Keratinocyte (primary cell): ENCODE data around the gene MYO10. TPM values are rescaled to one million over a fixed set of nuclear protein-coding genes. Genes with fewer than 3 reads are reported as not detected.
"Not testable (repeated sequence)": the region's sequence is repeated elsewhere in the genome, so short reads cannot be mapped to it uniquely, and the experiment has no call there.

Source experiments
- DNase-seq: peaks from one replicate; pipeline ENCODE4 v3.0.0-alpha.2; 2011; ENCODE audit warnings: low read depth, missing footprints, low spot score
- FAIRE-seq: peaks from 2 replicates; lab custom pipeline; 2011; peaks lifted over from hg19 to GRCh38; lab: Jason Lieb, UNC
- H2AFZ ChIP-seq: 2 replicates; pipeline ENCODE4 v1.6.0; 2012; ENCODE audit warnings: low read length, control low read depth, inconsistent platforms; ENCODE audit not compliant: control insufficient read depth
- H3K27ac ChIP-seq: 2 replicates; pipeline ENCODE4 v1.5.1; 2011; ENCODE audit warnings: low read length; ENCODE audit not compliant: control insufficient read depth, insufficient read depth
- H3K27me3 ChIP-seq: 3 replicates; pipeline ENCODE4 v1.6.0; 2011; ENCODE audit warnings: low read length; ENCODE audit not compliant: control insufficient read depth, insufficient read depth; ENCODE audit errors: extremely low read depth
- H3K36me3 ChIP-seq, 2 experiments: 2 replicates in 1 of 2; 3 replicates in 1 of 2; pipeline ENCODE4 v1.5.1; 2011; ENCODE audit warnings: low read length in 2 of 2, mild to moderate bottlenecking in 1 of 2; ENCODE audit not compliant: control insufficient read depth in 2 of 2, insufficient read depth in 2 of 2; ENCODE audit errors: extremely low read depth in 1 of 2
- H3K4me1 ChIP-seq: 3 replicates; pipeline ENCODE4 v1.5.1; 2011; ENCODE audit warnings: low read length; ENCODE audit not compliant: control insufficient read depth, insufficient read depth; ENCODE audit errors: extremely low read depth
- H3K4me2 ChIP-seq: 3 replicates; pipeline ENCODE4 v1.6.0; 2011; ENCODE audit warnings: low read depth, low read length; ENCODE audit not compliant: control insufficient read depth, insufficient read depth; ENCODE audit errors: extremely low read depth
- H3K4me3 ChIP-seq, 3 experiments: fragments of 200-600 bp in 1 of 3; sonication (generic) in 1 of 3; 2 replicates in 2 of 3; 3 replicates in 1 of 3; pipeline ENCODE4 v1.5.1; 2011 to 2016; ENCODE audit warnings: low read length in 3 of 3, mild to moderate bottlenecking in 3 of 3, control low read depth in 2 of 3, inconsistent platforms in 1 of 3, low read depth in 1 of 3, mixed read lengths in 1 of 3, mixed run types in 1 of 3, moderate library complexity in 1 of 3; ENCODE audit not compliant: control insufficient read depth in 2 of 3, insufficient read depth in 2 of 3; ENCODE audit errors: extremely low read depth in 1 of 3
- H3K79me2 ChIP-seq: 2 replicates; pipeline ENCODE4 v1.6.0; 2012; ENCODE audit warnings: low read length; ENCODE audit not compliant: control insufficient read depth, insufficient read depth
- H3K9ac ChIP-seq: 3 replicates; pipeline ENCODE4 v1.6.0; 2011; ENCODE audit warnings: low read length; ENCODE audit not compliant: control insufficient read depth, insufficient read depth; ENCODE audit errors: extremely low read depth
- H3K9me1 ChIP-seq: 3 replicates; pipeline ENCODE4 v1.6.0; 2011; ENCODE audit warnings: low read length; ENCODE audit not compliant: control insufficient read depth, insufficient read depth; ENCODE audit errors: extremely low read depth
- H3K9me3 ChIP-seq: 2 replicates; pipeline ENCODE4 v1.5.1; 2012; ENCODE audit warnings: low read depth, low read length; ENCODE audit not compliant: control insufficient read depth
- H4K20me1 ChIP-seq: 3 replicates; pipeline ENCODE4 v1.6.0; 2011; ENCODE audit warnings: low read length; ENCODE audit not compliant: control insufficient read depth, insufficient read depth; ENCODE audit errors: extremely low read depth
- EZH2 ChIP-seq: IDR thresholded peaks from one replicate; pipeline ENCODE4 v1.6.1; 2012; ENCODE audit warnings: inconsistent platforms, mild to moderate bottlenecking, low read length, moderate library complexity
- dilution Hi-C: fragments of 300-500 bp; cut with MboI; formaldehyde crosslinking; loops from one replicate; pipeline ENCODE4 v1.7.0; 2020; ENCODE audit warnings: low sequenced_read_pairs; ENCODE audit not compliant: extremely low pct_ligation_motif_present
- polyA plus RNA-seq, 5 experiments: library from polyadenylated mRNA; depleted of rRNA in 3 of 5; stranded (reverse) in 3 of 5; stranded (forward) in 1 of 5; unstranded in 1 of 5; fragments of >200 nt; gene quantifications; 1 replicate in 1 of 5; 2 replicates in 3 of 5; 3 replicates in 1 of 5; pipeline versions ENCODE4 v1.2.1 to v1.2.3, GENCODE V29; 2011 to 2012; ENCODE audit warnings: missing spikeins in 2 of 5, low read depth in 1 of 5, low replicate concordance in 1 of 5
- TF ChIP-seq, protein P1 (sequence below), 3 experiments: IDR thresholded peaks in 1 of 3; conservative IDR thresholded peaks in 1 of 3; optimal IDR thresholded peaks in 1 of 3; 2 replicates in 2 of 3; 3 replicates in 1 of 3; pipeline versions ENCODE3 to v1.5.1; 2011; ENCODE audit warnings: low read length in 3 of 3, mild to moderate bottlenecking in 3 of 3, moderate library complexity in 2 of 3, control low read depth in 1 of 3, inconsistent platforms in 1 of 3; ENCODE audit not compliant: insufficient read depth in 2 of 3; ENCODE audit errors: extremely low read depth in 1 of 3

MYO10 gene
- polyA plus RNA-seq, 1 donor (not counting 4 experiments of a cell fraction or from before 2014, with no cell fraction given): 22.0 TPM

DNA sequence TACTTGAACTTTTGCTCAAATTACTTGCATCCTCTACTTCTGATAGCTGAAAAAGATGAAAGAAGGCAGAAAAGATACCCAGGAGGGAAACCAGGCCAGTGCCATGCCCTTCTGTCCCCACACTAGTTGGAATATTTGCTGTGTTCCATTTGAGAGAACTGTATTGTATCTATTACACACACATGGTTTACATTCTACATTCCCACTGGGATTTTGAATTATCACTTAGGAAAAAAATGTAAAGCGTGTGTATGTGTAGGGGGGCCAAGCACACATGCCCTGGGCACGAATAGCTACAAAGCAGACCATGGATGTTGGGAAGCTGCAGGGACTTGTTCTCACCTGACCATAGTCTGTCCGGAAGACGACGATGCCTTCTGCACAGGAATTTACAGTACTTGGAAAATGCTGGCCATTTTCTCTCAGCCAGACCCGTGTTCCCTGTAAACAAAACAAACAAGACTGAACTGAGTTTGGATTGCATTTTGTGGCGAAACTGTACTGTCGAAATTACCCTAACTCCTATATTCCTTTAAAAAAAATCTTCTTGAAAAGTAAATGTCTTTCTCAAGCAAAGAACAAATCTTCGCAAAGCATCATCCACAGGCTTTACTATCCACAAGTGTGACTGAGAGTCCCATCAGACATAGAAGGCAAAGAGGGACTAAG is 58.7 kb downstream of the MYO10 start:
- Histone ChIP-seq H3K4me2 (no peak overlapping the region), H3K9ac (no peak overlapping the region), H3K9me3 (no peaks in the 10 kb centered on the region), H3K36me3 (peaks cover 11 to 26% of the 10 kb centered on the region in 2 experiments), H2AFZ (no peak overlapping the region), H3K4me3 (no peak overlapping the region), H3K9me1 (peaks cover under 1% of the 10 kb centered on the region), H3K27me3 (no peaks in the 10 kb centered on the region), H3K4me1 (peaks cover 2% of the 10 kb centered on the region), H3K79me2 (peaks cover 91% of the 10 kb centered on the region), H3K27ac (no peak overlapping the region), H4K20me1 (peaks cover 25% of the 10 kb centered on the region)
- TF ChIP-seq, protein P1, sequence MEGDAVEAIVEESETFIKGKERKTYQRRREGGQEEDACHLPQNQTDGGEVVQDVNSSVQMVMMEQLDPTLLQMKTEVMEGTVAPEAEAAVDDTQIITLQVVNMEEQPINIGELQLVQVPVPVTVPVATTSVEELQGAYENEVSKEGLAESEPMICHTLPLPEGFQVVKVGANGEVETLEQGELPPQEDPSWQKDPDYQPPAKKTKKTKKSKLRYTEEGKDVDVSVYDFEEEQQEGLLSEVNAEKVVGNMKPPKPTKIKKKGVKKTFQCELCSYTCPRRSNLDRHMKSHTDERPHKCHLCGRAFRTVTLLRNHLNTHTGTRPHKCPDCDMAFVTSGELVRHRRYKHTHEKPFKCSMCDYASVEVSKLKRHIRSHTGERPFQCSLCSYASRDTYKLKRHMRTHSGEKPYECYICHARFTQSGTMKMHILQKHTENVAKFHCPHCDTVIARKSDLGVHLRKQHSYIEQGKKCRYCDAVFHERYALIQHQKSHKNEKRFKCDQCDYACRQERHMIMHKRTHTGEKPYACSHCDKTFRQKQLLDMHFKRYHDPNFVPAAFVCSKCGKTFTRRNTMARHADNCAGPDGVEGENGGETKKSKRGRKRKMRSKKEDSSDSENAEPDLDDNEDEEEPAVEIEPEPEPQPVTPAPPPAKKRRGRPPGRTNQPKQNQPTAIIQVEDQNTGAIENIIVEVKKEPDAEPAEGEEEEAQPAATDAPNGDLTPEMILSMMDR (optimal IDR thresholded peaks at IDR 0.05 in 1 of 3, IDR thresholded peaks at IDR 0.05 in 1 of 3, conservative IDR thresholded peaks at IDR 0.05 in 1 of 3; ENCODE audit: extremely low read depth in 1 of 3, insufficient read depth in 2 of 3, low read length in 3 of 3): no peak
- no peak for TF ChIP-seq EZH2
- DNase-seq (no peak), FAIRE-seq (no peak)
- dilution Hi-C loops: no loop called here

DNA sequence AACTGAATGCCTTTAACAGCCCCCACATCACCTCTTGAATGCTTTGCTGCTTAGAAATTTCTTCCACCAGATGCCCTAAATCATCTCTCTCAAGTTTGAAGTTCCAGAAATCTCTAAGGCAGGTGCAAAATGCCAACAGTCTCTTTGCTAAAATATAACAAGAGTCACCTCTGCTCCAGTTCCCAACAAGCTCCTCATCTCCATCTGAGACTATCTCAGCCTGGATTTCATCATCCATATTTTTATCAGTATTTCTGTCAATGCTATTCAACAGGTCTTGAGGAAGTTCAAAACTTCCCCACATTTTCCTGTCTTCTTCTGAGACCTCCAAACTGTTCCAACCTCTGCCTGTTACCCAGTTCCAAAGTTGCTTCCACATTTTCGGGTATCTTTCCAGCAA is 61.7 kb downstream of the MYO10 start:
- Histone ChIP-seq H4K20me1 (peaks cover 27% of the 10 kb centered on the region), H3K79me2 (peaks cover 85% of the 10 kb centered on the region), H3K4me1 (peaks cover 23% of the 10 kb centered on the region), H3K36me3 (peaks cover 11 to 26% of the 10 kb centered on the region in 2 experiments)
- H3K4me2 ChIP-seq, H3K9me3 ChIP-seq, H3K9ac ChIP-seq, FAIRE-seq, dilution Hi-C loops, H3K9me1 ChIP-seq, H3K4me3 ChIP-seq, H3K27ac ChIP-seq, H3K27me3 ChIP-seq, H2AFZ ChIP-seq, DNase-seq: not testable (repeated sequence)
